Psoas muscle (tissue), 8 donors: Measurements from ENCODE around the gene MYL12A. TPM values are rescaled to one million over a fixed set of nuclear protein-coding genes. Genes with fewer than 3 reads are reported as not detected.
"Not testable (repeated sequence)": the region's sequence is repeated elsewhere in the genome, so short reads cannot be mapped to it uniquely, and the experiment has no call there.

Source experiments
- ATAC-seq, 4 donors: fragments of 200-7000 bp; cut with Tn5 transposase; one replicate each; pipeline ENCODE4 v1.9.1; 2020; ENCODE audit warnings: moderate library complexity in 3 of 4, mild to moderate bottlenecking in 2 of 4
- DNase-seq, 2 donors: peaks; one replicate each; pipeline ENCODE4 v3.0.0-alpha.2; 2020
- H3K27ac ChIP-seq: fragments of 200-600 bp; one replicate; pipeline ENCODE4 v1.8.0; 2022
- H3K27me3 ChIP-seq, 3 donors: fragments of 200-600 bp in 1 of 3; one replicate each; pipeline versions ENCODE4 v1.6.1 to v1.8.0; 2013 to 2022; ENCODE audit warnings: low read length in 2 of 3, mild to moderate bottlenecking in 2 of 3, moderate library complexity in 1 of 3; ENCODE audit not compliant: insufficient read depth in 3 of 3
- H3K36me3 ChIP-seq, 2 donors: fragments of 200-600 bp in 1 of 2; one replicate each; pipeline versions ENCODE4 v1.6.1 to v1.8.0; 2013 to 2022; ENCODE audit warnings: low read depth in 1 of 2, mild to moderate bottlenecking in 1 of 2, moderate library complexity in 1 of 2; ENCODE audit not compliant: insufficient read depth in 1 of 2
- H3K4me1 ChIP-seq: fragments of 200-600 bp; one replicate; pipeline ENCODE4 v1.8.0; 2022
- H3K4me3 ChIP-seq: fragments of 200-600 bp; one replicate; pipeline ENCODE4 v1.8.0; 2022; ENCODE audit warnings: mild to moderate bottlenecking
- H3K9me3 ChIP-seq: fragments of 200-600 bp; one replicate; pipeline ENCODE4 v1.8.0; 2022
- CTCF ChIP-seq: fragments of 200-600 bp; IDR thresholded peaks from one replicate; pipeline ENCODE4 v1.8.0; 2022; ENCODE audit warnings: antibody characterized with exemption
- WGBS, 3 donors: extraction: QIAGEN DNeasy Blood & Tissue Kit; methylation state at CpG; one replicate each; pipeline versions ENCODE4 v1.1.6 to v1.1.7; 2013; 5-methylcytosine and 5-hydroxymethylcytosine counted together
- intact Hi-C, 2 donors: fragments of 100-400 bp; cut with DNase I; formaldehyde crosslinking; loops; one replicate each; pipeline versions ENCODE4 v1.11.0 to v1.14.2; 2022
- long read RNA-seq, 2 donors: library from polyadenylated mRNA; unstranded; transcript quantifications; one replicate each; pipeline ENCODE4 v2.0.0, GENCODE V29; 2021
- polyA plus RNA-seq, 3 donors: library from polyadenylated mRNA; stranded (reverse); fragments of 200-250 nt; gene quantifications; one replicate each; pipeline ENCODE4 v1.2.3, GENCODE V29; 2013
- total RNA-seq, 4 donors: library from RNA; stranded (reverse); fragmentation: NEBNext Ultra II Directional in 2 of 4; extraction: Animal tissue kit (Norgen Biotek cat#: 25700) in 2 of 4; gene quantifications; one replicate each; pipeline versions ENCODE4 v1.2.1 to v1.2.4, GENCODE V29; 2021 to 2023
- donor health status: healthy with polysubstance abuse.
- donor health status: DM: no; HTN: no; CAD: no; lungs with moderate emphysema.
- donor health status: Bipolar disorder and iron deficiency.
- donor health status: healthy.
- donor health status: DM: yes; HTN: yes; CAD: no.
- donor health status: DM: no; HTN: no; CAD: no.
- donor health status: DM: no; HTN: no; CAD: no.
- donor health status: DM: yes; HTN: yes; CAD: no.

MYL12A gene
- 1,000 to 10,000 TPM in 3 of 4 donors, 100 to 1,000 TPM in 1; 995 to 3,547 (median 2,203) TPM for total RNA-seq
- polyA plus RNA-seq = 1,000 to 10,000 TPM in 2 of 3 donors, 100 to 1,000 TPM in 1; 957 to 3,920 (median 1,327) TPM
- long read RNA-seq, donor 1, transcript MYL12A-207 (4 exons, 947 nt) = minor isoform, 5 of 1,718 reads
- long read RNA-seq, donor 1, transcript MYL12A-201 (4 exons, 1,229 nt) = minor isoform, 181 of 1,718 reads
- long read RNA-seq, donor 1, transcript MYL12A-202 (4 exons, 899 nt) = major isoform, 1,424 of 1,718 reads
- long read RNA-seq, donor 1, partial matches to known transcripts = 77 of 1,718 reads
- long read RNA-seq, donor 1, other reads (novel, unspliced or antisense) = 24 of 1,718 reads
- long read RNA-seq, donor 2, transcript MYL12A-202 (4 exons, 899 nt) = major isoform, 724 of 1,131 reads
- long read RNA-seq, donor 2, transcript MYL12A-207 (4 exons, 947 nt) = minor isoform, 5 of 1,131 reads
- long read RNA-seq, donor 2, transcript MYL12A-212 (1 exons, 738 nt) = minor isoform, 12 of 1,131 reads
- long read RNA-seq, donor 2, transcript MYL12A-201 (4 exons, 1,229 nt) = minor isoform, 323 of 1,131 reads
- long read RNA-seq, donor 2, partial matches to known transcripts = 34 of 1,131 reads
- long read RNA-seq, donor 2, other reads (novel, unspliced or antisense) = 32 of 1,131 reads

GRCh38 chr18:3247240-3248061 lies at the start of gene MYL12A:
Gene MYL12A (plus strand): TSS chr18:3247801. CDS start chr18:3253248, 5,447 bp downstream.
- H3K4me3 ChIP-seq = peak within 1 kb of the TSS; percentile 85
- peak within 1 kb of the TSS; percentile 99 for H3K27ac ChIP-seq
- peak; percentile 99 to 100 for DNase-seq
- ATAC-seq = peak; percentile 77 to 86 (median 80)
- H3K4me1 ChIP-seq = peaks cover 56% of the 10 kb centered on the region
- H3K9me3 ChIP-seq = no peaks in the 10 kb centered on the region
- no peaks in the 10 kb centered on the region for H3K27me3 ChIP-seq
- peaks cover 0 to 10% of the 10 kb centered on the region in 2 donors for H3K36me3 ChIP-seq
- intact Hi-C loops = loop anchor here (2.0 to 5.0 kb wide), 4 partner anchors 29 to 590 kb away; partner anchors contain the start of genes MYOM1 (in 1 of the 2) and SMCHD1 (in 1 of the 2)
- TF ChIP-seq CTCF = no peak
- WGBS, 3 donors = 0% methylated on average over 63 to 65 of the region's 65 CpGs

DNA sequence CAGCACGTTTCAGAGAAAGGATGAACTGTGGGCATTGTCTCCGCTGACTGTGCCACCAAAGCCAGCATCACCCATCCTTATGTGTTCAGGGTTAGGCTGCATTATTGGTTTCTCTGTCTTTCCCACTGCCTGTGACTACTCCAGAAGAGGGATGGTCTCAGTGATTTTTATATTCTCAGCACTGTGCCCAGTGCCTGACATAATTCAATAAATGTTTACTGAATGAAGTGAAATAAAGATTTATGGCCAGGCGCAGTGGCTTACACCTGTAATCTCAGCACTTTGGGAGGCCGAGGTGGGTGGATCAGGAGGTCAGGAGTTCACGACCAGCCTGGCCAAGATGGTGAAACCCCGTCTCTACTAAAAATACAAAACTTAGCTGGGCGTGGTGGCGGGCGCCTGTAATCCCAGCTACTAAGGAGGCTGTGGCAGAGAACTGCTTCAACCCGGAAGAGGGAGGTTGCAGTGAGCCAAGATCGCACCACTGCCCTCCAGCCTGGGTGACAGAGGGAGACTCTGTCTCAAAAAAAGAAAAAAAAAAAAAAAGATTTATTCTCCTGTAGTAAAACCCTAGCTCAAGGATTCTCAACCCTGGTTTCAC lies 49.2 kb upstream of the MYL12A start:
- Histone ChIP-seq H3K27ac (peak overlapping the region; percentile 81), H3K4me1 (peaks cover 38% of the 10 kb centered on the region)
- H3K9me3 ChIP-seq, ATAC-seq, H3K27me3 ChIP-seq, DNase-seq, H3K4me3 ChIP-seq, intact Hi-C loops, H3K36me3 ChIP-seq: not testable (repeated sequence)
- 53 to 65% (median 62%) methylated on average over 11 of the region's 11 CpGs for WGBS, 3 donors

DNA sequence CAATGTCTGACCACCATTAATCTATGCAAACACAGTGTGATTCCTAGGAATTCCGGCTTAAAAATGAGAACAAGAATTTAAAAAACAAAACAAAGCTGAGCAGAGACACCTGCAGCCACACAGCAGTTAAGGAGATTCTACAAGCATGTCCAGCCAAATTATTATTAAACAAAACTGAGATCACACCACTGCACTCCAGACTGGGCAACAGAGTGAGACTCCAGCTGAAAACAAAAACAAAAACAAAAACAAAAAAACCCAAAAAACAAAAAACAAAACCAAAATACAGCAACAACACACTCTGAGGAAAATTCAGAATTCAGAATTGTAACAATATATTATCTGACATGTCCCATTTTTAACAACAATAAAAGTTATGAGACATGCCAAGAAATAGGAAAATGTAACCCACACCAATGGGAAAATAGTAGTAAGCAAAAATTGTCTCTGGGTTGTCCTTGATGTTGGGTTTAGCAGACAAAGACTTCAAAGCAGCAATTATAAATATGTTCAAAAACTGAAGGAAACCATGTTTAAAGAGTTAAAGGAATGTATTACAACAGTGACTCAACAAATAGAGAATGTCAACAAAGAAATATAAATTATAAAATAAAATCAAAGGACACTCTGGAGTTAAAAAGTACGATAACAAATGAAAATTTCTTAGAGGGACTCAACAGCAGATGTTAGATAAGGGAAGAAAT lies 47.5 kb upstream of the MYL12A start:
- DNase-seq (no peak), ATAC-seq (no peak)
- TF ChIP-seq CTCF = no peak
- Histone ChIP-seq H3K27me3 (no peaks in the 10 kb centered on the region), H3K27ac (peak overlapping the region; percentile 81), H3K4me3 (no peak overlapping the region), H3K9me3 (peaks cover 9% of the 10 kb centered on the region), H3K4me1 (peaks cover 26% of the 10 kb centered on the region), H3K36me3 (peaks cover 0 to 3% of the 10 kb centered on the region in 2 donors)
- whole genome bisulfite sequencing, 3 donors = 62 to 72% (median 67%) methylated on average over 2 of the region's 2 CpGs
- intact Hi-C loops = no loop called here

DNA sequence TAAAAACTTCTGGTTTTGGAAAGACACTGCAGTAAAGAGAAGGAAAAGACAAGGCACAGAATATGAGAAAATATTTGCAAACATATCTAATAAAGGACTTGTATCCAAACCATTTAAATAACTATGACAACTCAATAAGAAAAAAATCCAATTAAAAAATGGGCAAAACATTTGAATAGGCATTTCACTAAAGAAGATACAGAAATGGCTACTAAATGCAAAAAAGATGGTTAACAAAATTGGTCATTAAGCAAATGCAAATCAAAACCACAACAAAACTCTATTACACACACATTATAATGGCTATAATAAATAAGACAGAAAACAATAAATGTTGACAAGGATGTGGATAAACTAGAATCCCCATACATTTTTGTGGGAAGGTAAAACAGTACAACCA lies 42.4 kb upstream of the MYL12A start:
- Histone ChIP-seq H3K27ac (peak overlapping the region; percentile 95), H3K36me3 (peaks cover 0 to 14% of the 10 kb centered on the region in 2 donors)

More for the DNA sequence above, 42.4 kb upstream of the MYL12A start:
- no peak overlapping the region for H3K4me3 ChIP-seq
- peaks cover 41% of the 10 kb centered on the region for H3K4me1 ChIP-seq
- ATAC-seq = no peak
- intact Hi-C loops = no loop called here
- H3K27me3 ChIP-seq = no peaks in the 10 kb centered on the region
- TF ChIP-seq CTCF = no peak
- no peak for DNase-seq
- H3K9me3 ChIP-seq = peaks cover 9% of the 10 kb centered on the region
